Neural cell (in vitro differentiated cells): Measurements from ENCODE around the gene ATXN10. TPM values are rescaled to one million over a fixed set of nuclear protein-coding genes. Genes with fewer than 3 reads are reported as not detected.

Experiments
- H2AFZ ChIP-seq: fragments of 200-600, 300-800 bp; sonication (generic), shearing (Covaris generic); 2 replicates; pipeline ENCODE4 v1.6.0; 2014; ENCODE audit warnings: low read depth, mild to moderate bottlenecking, antibody characterized with exemption, low read length, moderate library complexity
- H3F3A ChIP-seq: fragments of 200-600 bp; shearing (Covaris generic); 2 replicates; pipeline ENCODE4 v1.6.1; 2016; ENCODE audit warnings: mild to moderate bottlenecking, moderate library complexity, mixed read lengths, antibody characterized with exemption, low read length; ENCODE audit not compliant: insufficient read depth, poor library complexity, severe bottlenecking
- H3K27ac ChIP-seq: fragments of 200-600, 300-800 bp; sonication (generic), shearing (Covaris generic); 2 replicates; pipeline ENCODE4 v1.5.1; 2014; ENCODE audit warnings: mild to moderate bottlenecking, low read length, moderate library complexity
- H3K27me3 ChIP-seq: fragments of 300-800, 200-600 bp; sonication (generic), shearing (Covaris generic); 2 replicates; pipeline ENCODE4 v1.6.0; 2014; ENCODE audit warnings: mild to moderate bottlenecking, low read depth, low read length, moderate library complexity; ENCODE audit not compliant: insufficient read depth
- H3K36me3 ChIP-seq: fragments of 300-800, 200-600 bp; sonication (generic), shearing (Covaris generic); 2 replicates; pipeline ENCODE4 v1.5.1; 2014; ENCODE audit warnings: mild to moderate bottlenecking, antibody characterized with exemption, low read length, moderate library complexity; ENCODE audit not compliant: insufficient read depth
- H3K4me2 ChIP-seq: fragments of 300-800, 200-600 bp; sonication (generic), shearing (Covaris generic); 2 replicates; pipeline ENCODE4 v1.6.0; 2014; ENCODE audit warnings: mild to moderate bottlenecking, low read length
- H3K4me3 ChIP-seq: fragments of 300-800, 200-600 bp; sonication (generic), shearing (Covaris generic); 2 replicates; pipeline ENCODE4 v1.5.1; 2014; ENCODE audit warnings: mild to moderate bottlenecking, low read length, moderate library complexity
- H3K79me2 ChIP-seq: fragments of 200-600 bp; shearing (Covaris generic); replicated peaks from 2 replicates; pipeline ENCODE4 v1.6.0; 2014; ENCODE audit warnings: mild to moderate bottlenecking, low read length, moderate library complexity; ENCODE audit not compliant: insufficient read depth
- H3K9ac ChIP-seq: fragments of 300-800, 200-600 bp; sonication (generic), shearing (Covaris generic); 2 replicates; pipeline ENCODE4 v1.6.1; 2016; ENCODE audit warnings: mild to moderate bottlenecking, low read length, mixed read lengths
- H3K9me2 ChIP-seq: fragments of 200-600 bp; shearing (Covaris generic); 2 replicates; pipeline ENCODE4 v1.6.1; 2016; ENCODE audit warnings: mild to moderate bottlenecking, low read length, mixed read lengths; ENCODE audit not compliant: insufficient read depth
- H3K9me3 ChIP-seq: fragments of 200-600, 300-800 bp; sonication (generic), shearing (Covaris generic); 2 replicates; pipeline ENCODE4 v1.6.1; 2016; ENCODE audit warnings: mild to moderate bottlenecking, mixed run types, low read length, moderate library complexity, mixed read lengths
- H4K20me1 ChIP-seq: fragments of 200-600 bp; shearing (Covaris generic); 2 replicates; pipeline ENCODE4 v1.6.1; 2016; ENCODE audit warnings: mild to moderate bottlenecking, mixed run types; ENCODE audit not compliant: insufficient read depth
- EP300 ChIP-seq: fragments of 450-650 bp; conservative IDR thresholded peaks from 2 replicates; pipeline ENCODE4 v1.6.1; 2014; ENCODE audit warnings: antibody characterized with exemption, mild to moderate bottlenecking, moderate library complexity; ENCODE audit not compliant: poor library complexity, severe bottlenecking
- EZH2 ChIP-seq: fragments of 200-600, 300-800 bp; shearing (Covaris generic), sonication (generic); IDR thresholded peaks from 2 replicates; pipeline ENCODE4 v1.6.1; 2014; ENCODE audit warnings: antibody characterized with exemption, low read length, borderline replicate concordance, mild to moderate bottlenecking; ENCODE audit not compliant: insufficient read depth, poor library complexity, severe bottlenecking
- MXI1 ChIP-seq: fragments of 450-650 bp; conservative IDR thresholded peaks from 2 replicates; pipeline ENCODE4 v1.6.1; 2014; ENCODE audit warnings: antibody characterized with exemption, mild to moderate bottlenecking; ENCODE audit not compliant: poor library complexity, severe bottlenecking
- POLR2AphosphoS5 ChIP-seq: IDR thresholded peaks from 2 replicates; pipeline ENCODE4 v1.6.1; 2012
- RAD21 ChIP-seq: fragments of 450-650 bp; conservative IDR thresholded peaks from 2 replicates; pipeline ENCODE4 v1.6.1; 2014; ENCODE audit warnings: antibody characterized with exemption, mild to moderate bottlenecking, moderate library complexity
- SMC3 ChIP-seq: fragments of 450-650 bp; conservative IDR thresholded peaks from 2 replicates; pipeline ENCODE4 v1.6.1; 2014; ENCODE audit warnings: antibody characterized with exemption, mild to moderate bottlenecking, moderate library complexity; ENCODE audit not compliant: poor library complexity
- TAF1 ChIP-seq: IDR thresholded peaks from 2 replicates; pipeline ENCODE4 v1.6.1; 2012; ENCODE audit warnings: low read depth
- polyA plus RNA-seq: library from polyadenylated mRNA; depleted of rRNA; stranded (reverse); fragments of >200 nt; gene quantifications from 2 replicates; pipeline ENCODE4 v1.2.3, GENCODE V29; 2014
- TF ChIP-seq, protein P1 (sequence below): IDR thresholded peaks from 2 replicates; pipeline ENCODE4 v1.6.1; 2012; ENCODE audit warnings: borderline replicate concordance
- TF ChIP-seq, protein P2 (sequence below): fragments of 450-650 bp; IDR thresholded peaks from 2 replicates; pipeline ENCODE4 v1.5.1; 2014; ENCODE audit warnings: antibody characterized with exemption, mild to moderate bottlenecking, moderate library complexity; ENCODE audit not compliant: poor library complexity, severe bottlenecking

The ATXN10 gene
- polyA plus RNA-seq, 1 donor from 2014 or later: 321 TPM

GRCh38 chr22:45750626-45751025 is 79.0 kb downstream of the ATXN10 start:
- Histone ChIP-seq H3K9me2 (no peaks in the 10 kb centered on the region), H4K20me1 (no peaks in the 10 kb centered on the region), H3K79me2 (no peaks in the 10 kb centered on the region), H3K9me3 (no peaks in the 10 kb centered on the region), H3K9ac (no peak overlapping the region), H3K4me2 (no peak overlapping the region), H2AFZ (no peak overlapping the region), H3K36me3 (no peaks in the 10 kb centered on the region), H3K27ac (no peak overlapping the region), H3K27me3 (no peaks in the 10 kb centered on the region), H3F3A (no peaks in the 10 kb centered on the region), H3K4me3 (no peak overlapping the region)
- TF ChIP-seq RAD21: no peak
- TF ChIP-seq MXI1: no peak
- TF ChIP-seq TAF1: no peak
- no peak for TF ChIP-seq EP300
- TF ChIP-seq, protein P1, sequence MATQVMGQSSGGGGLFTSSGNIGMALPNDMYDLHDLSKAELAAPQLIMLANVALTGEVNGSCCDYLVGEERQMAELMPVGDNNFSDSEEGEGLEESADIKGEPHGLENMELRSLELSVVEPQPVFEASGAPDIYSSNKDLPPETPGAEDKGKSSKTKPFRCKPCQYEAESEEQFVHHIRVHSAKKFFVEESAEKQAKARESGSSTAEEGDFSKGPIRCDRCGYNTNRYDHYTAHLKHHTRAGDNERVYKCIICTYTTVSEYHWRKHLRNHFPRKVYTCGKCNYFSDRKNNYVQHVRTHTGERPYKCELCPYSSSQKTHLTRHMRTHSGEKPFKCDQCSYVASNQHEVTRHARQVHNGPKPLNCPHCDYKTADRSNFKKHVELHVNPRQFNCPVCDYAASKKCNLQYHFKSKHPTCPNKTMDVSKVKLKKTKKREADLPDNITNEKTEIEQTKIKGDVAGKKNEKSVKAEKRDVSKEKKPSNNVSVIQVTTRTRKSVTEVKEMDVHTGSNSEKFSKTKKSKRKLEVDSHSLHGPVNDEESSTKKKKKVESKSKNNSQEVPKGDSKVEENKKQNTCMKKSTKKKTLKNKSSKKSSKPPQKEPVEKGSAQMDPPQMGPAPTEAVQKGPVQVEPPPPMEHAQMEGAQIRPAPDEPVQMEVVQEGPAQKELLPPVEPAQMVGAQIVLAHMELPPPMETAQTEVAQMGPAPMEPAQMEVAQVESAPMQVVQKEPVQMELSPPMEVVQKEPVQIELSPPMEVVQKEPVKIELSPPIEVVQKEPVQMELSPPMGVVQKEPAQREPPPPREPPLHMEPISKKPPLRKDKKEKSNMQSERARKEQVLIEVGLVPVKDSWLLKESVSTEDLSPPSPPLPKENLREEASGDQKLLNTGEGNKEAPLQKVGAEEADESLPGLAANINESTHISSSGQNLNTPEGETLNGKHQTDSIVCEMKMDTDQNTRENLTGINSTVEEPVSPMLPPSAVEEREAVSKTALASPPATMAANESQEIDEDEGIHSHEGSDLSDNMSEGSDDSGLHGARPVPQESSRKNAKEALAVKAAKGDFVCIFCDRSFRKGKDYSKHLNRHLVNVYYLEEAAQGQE: no peak
- TF ChIP-seq, protein P2, sequence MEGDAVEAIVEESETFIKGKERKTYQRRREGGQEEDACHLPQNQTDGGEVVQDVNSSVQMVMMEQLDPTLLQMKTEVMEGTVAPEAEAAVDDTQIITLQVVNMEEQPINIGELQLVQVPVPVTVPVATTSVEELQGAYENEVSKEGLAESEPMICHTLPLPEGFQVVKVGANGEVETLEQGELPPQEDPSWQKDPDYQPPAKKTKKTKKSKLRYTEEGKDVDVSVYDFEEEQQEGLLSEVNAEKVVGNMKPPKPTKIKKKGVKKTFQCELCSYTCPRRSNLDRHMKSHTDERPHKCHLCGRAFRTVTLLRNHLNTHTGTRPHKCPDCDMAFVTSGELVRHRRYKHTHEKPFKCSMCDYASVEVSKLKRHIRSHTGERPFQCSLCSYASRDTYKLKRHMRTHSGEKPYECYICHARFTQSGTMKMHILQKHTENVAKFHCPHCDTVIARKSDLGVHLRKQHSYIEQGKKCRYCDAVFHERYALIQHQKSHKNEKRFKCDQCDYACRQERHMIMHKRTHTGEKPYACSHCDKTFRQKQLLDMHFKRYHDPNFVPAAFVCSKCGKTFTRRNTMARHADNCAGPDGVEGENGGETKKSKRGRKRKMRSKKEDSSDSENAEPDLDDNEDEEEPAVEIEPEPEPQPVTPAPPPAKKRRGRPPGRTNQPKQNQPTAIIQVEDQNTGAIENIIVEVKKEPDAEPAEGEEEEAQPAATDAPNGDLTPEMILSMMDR: no peak
- TF ChIP-seq POLR2AphosphoS5: no peak
- no peak for TF ChIP-seq SMC3
- no peak for TF ChIP-seq EZH2

GRCh38 chr22:45752036-45752435 is 80.4 kb downstream of the ATXN10 start:
- Histone ChIP-seq H4K20me1 (no peaks in the 10 kb centered on the region), H3K4me2 (no peak overlapping the region)

More at GRCh38 chr22:45752036-45752435, 80.4 kb downstream of the ATXN10 start:
- H2AFZ ChIP-seq: no peak overlapping the region
- H3K27ac ChIP-seq: no peak overlapping the region
- no peaks in the 10 kb centered on the region for H3K36me3 ChIP-seq
- no peaks in the 10 kb centered on the region for H3K27me3 ChIP-seq
- no peaks in the 10 kb centered on the region for H3K9me2 ChIP-seq
- H3K9ac ChIP-seq: no peak overlapping the region
- no peaks in the 10 kb centered on the region for H3K9me3 ChIP-seq
- no peak overlapping the region for H3K4me3 ChIP-seq
- TF ChIP-seq TAF1: no peak
- TF ChIP-seq POLR2AphosphoS5: no peak
- TF ChIP-seq, protein P2: no peak
- no peak for TF ChIP-seq MXI1
- no peak for TF ChIP-seq RAD21
- TF ChIP-seq EP300: no peak
- no peaks in the 10 kb centered on the region for H3F3A ChIP-seq
- no peaks in the 10 kb centered on the region for H3K79me2 ChIP-seq
